Renal pelvis (tissue), 4 donors: ENCODE measurements around the gene ABLIM1. TPM values are rescaled to one million over a fixed set of nuclear protein-coding genes. Genes with fewer than 3 reads are reported as not detected.

ENCODE experiments used
- DNase-seq: peaks from one replicate; pipeline ENCODE4 v3.0.0-alpha.2; 2013
- polyA plus RNA-seq, 3 donors: library from polyadenylated mRNA; unstranded; fragments of 120-200 nt; gene quantifications; one replicate each; pipeline ENCODE4 v1.2.1, GENCODE V29; 2013; ENCODE audit not compliant: insufficient read length in 3 of 3

The ABLIM1 gene
- polyA plus RNA-seq, 3 donors = 82.3 to 116 (median 108) TPM

- DNase-seq = no peak
These were observed 8.7 kb downstream of the ABLIM1 start for GRCh38 chr10:114649217-114649903.

GRCh38 chr10:114648368-114648767, 9.7 kb downstream of the ABLIM1 start:
- no peak for DNase-seq

- no peak for DNase-seq
These were observed 10.4 kb downstream of the ABLIM1 start for GRCh38 chr10:114647545-114648138.

- DNase-seq = no peak
These were observed 11.6 kb downstream of the ABLIM1 start for GRCh38 chr10:114646426-114646825.

GRCh38 chr10:114645706-114646105, 12.4 kb downstream of the ABLIM1 start:
- no peak for DNase-seq

- DNase-seq = no peak
These were observed 14.9 kb downstream of the ABLIM1 start for GRCh38 chr10:114643158-114643557.

- DNase-seq = no peak
These were observed 15.3 kb downstream of the ABLIM1 start for GRCh38 chr10:114642729-114643128.

GRCh38 chr10:114638821-114639625, 19.1 kb downstream of the ABLIM1 start:
- DNase-seq = no peak

GRCh38 chr10:114635797-114636550, 22.1 kb downstream of the ABLIM1 start:
- no peak for DNase-seq

- no peak for DNase-seq
These were observed 23.0 kb downstream of the ABLIM1 start for GRCh38 chr10:114635101-114635500.

GRCh38 chr10:114634609-114634979, 23.5 kb downstream of the ABLIM1 start:
- peak; percentile 65 for DNase-seq

GRCh38 chr10:114632869-114633715, 25.0 kb downstream of the ABLIM1 start:
- DNase-seq = no peak

- peak; percentile 63 for DNase-seq
These were observed 26.2 kb downstream of the ABLIM1 start for GRCh38 chr10:114631666-114632417.

- DNase-seq = no peak
These were observed 26.9 kb downstream of the ABLIM1 start for GRCh38 chr10:114631090-114631665.

GRCh38 chr10:114629824-114630730, 28.0 kb downstream of the ABLIM1 start:
- no peak for DNase-seq

- no peak for DNase-seq
These were observed 28.8 kb downstream of the ABLIM1 start for GRCh38 chr10:114629083-114629823.

GRCh38 chr10:114628106-114628505, 30.0 kb downstream of the ABLIM1 start:
- no peak for DNase-seq

- no peak for DNase-seq
These were observed 31.2 kb downstream of the ABLIM1 start for GRCh38 chr10:114626841-114627240.
